Liver (tissue), 3 donors: Measurements from ENCODE around the gene HSPA1B.

Experiments used
- GABPA ChIP-seq, 2 donors: IDR thresholded peaks in 1 of 2; conservative IDR thresholded peaks in 1 of 2; 2 replicates each; pipeline ENCODE4 v1.6.1; 2016; ENCODE audit warnings: antibody characterized with exemption in 2 of 2, mild to moderate bottlenecking in 1 of 2, moderate library complexity in 1 of 2
- YY1 ChIP-seq: IDR thresholded peaks from 2 replicates; pipeline ENCODE4 v1.6.1; 2016; ENCODE audit warnings: antibody characterized with exemption, mild to moderate bottlenecking
- TF ChIP-seq, protein P1 (sequence below): fragments of 150-350 bp; IDR thresholded peaks from 2 replicates; pipeline ENCODE4 v1.5.1; 2017; ENCODE audit warnings: improper control_type of control experiment, low read depth, low read length; ENCODE audit not compliant: missing input control
- TF ChIP-seq, protein P2 (sequence below): IDR thresholded peaks from 2 replicates; pipeline ENCODE4 v1.6.1; 2016; ENCODE audit warnings: antibody characterized with exemption
- donor health status: healthy.
- donor health status: healthy.

DNA sequence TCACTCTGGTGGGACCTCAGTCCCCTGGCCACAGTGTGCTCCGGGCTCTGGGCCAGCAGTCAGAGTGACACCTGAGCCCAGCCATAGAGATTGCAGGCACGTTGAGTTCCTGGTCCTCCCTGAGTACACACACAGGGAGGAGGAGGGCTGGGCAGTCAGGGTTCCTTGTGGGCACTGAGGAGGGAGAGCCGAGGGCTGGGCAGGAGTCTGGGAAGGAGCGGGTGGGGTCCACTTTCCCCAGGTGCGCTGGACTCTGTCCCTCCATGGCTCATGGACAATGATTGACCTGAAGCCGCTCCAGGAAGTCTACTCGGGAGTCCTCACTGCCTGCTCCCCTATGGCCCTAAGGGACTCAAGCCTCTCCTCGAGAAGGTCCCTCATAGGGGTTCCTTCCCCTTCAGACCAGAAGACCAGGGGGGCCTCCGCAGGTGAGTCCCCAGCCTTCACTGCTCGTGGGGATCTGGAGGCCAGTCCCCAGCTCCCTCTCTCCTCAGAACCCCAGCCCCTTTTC is 50.2 kb downstream of the HSPA1B start:
- TF ChIP-seq, protein P1, sequence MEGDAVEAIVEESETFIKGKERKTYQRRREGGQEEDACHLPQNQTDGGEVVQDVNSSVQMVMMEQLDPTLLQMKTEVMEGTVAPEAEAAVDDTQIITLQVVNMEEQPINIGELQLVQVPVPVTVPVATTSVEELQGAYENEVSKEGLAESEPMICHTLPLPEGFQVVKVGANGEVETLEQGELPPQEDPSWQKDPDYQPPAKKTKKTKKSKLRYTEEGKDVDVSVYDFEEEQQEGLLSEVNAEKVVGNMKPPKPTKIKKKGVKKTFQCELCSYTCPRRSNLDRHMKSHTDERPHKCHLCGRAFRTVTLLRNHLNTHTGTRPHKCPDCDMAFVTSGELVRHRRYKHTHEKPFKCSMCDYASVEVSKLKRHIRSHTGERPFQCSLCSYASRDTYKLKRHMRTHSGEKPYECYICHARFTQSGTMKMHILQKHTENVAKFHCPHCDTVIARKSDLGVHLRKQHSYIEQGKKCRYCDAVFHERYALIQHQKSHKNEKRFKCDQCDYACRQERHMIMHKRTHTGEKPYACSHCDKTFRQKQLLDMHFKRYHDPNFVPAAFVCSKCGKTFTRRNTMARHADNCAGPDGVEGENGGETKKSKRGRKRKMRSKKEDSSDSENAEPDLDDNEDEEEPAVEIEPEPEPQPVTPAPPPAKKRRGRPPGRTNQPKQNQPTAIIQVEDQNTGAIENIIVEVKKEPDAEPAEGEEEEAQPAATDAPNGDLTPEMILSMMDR: no peak
- TF ChIP-seq GABPA (IDR thresholded peaks at IDR 0.05 in 1 of 2, conservative IDR thresholded peaks at IDR 0.05 in 1 of 2): no peak
- no peak for TF ChIP-seq YY1
- TF ChIP-seq, protein P2, sequence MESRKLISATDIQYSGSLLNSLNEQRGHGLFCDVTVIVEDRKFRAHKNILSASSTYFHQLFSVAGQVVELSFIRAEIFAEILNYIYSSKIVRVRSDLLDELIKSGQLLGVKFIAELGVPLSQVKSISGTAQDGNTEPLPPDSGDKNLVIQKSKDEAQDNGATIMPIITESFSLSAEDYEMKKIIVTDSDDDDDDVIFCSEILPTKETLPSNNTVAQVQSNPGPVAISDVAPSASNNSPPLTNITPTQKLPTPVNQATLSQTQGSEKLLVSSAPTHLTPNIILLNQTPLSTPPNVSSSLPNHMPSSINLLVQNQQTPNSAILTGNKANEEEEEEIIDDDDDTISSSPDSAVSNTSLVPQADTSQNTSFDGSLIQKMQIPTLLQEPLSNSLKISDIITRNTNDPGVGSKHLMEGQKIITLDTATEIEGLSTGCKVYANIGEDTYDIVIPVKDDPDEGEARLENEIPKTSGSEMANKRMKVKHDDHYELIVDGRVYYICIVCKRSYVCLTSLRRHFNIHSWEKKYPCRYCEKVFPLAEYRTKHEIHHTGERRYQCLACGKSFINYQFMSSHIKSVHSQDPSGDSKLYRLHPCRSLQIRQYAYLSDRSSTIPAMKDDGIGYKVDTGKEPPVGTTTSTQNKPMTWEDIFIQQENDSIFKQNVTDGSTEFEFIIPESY: no peak
